H9 (cell line): Measurements from ENCODE around the gene NEK6. TPM values are rescaled to one million over a fixed set of nuclear protein-coding genes. Genes with fewer than 3 reads are reported as not detected.

Experiments used
- DNase-seq: peaks from one replicate; pipeline ENCODE4 v3.0.0-alpha.2; 2017
- H2AFZ ChIP-seq: one replicate; pipeline ENCODE4 v1.6.1; 2013; ENCODE audit warnings: mild to moderate bottlenecking, low read length, control low read depth, moderate library complexity
- H2AK5ac ChIP-seq: 2 replicates; pipeline ENCODE4 v1.6.1; 2013; ENCODE audit warnings: low read length, control low read depth, mixed read lengths; ENCODE audit not compliant: insufficient read length
- H2BK120ac ChIP-seq: one replicate; pipeline ENCODE4 v1.6.1; 2013; ENCODE audit warnings: low read depth, mild to moderate bottlenecking, low read length, control low read depth, inconsistent platforms; ENCODE audit not compliant: poor library complexity, severe bottlenecking
- H2BK12ac ChIP-seq: 2 replicates; pipeline ENCODE4 v1.6.1; 2013; ENCODE audit warnings: low read length, control low read depth, mixed read lengths, low read depth; ENCODE audit not compliant: insufficient read length
- H2BK15ac ChIP-seq: 2 replicates; pipeline ENCODE4 v1.6.1; 2013; ENCODE audit warnings: low read depth, low read length, control low read depth
- H2BK20ac ChIP-seq: one replicate; pipeline ENCODE4 v1.6.1; 2013; ENCODE audit warnings: low read depth, mild to moderate bottlenecking, low read length, control low read depth, inconsistent platforms; ENCODE audit not compliant: poor library complexity, severe bottlenecking
- H2BK5ac ChIP-seq: 2 replicates; pipeline ENCODE4 v1.6.1; 2013; ENCODE audit warnings: low read length, control low read depth, mixed read lengths; ENCODE audit not compliant: insufficient read length
- H3K14ac ChIP-seq: 2 replicates; pipeline ENCODE4 v1.6.1; 2013; ENCODE audit warnings: low read length, control low read depth; ENCODE audit not compliant: insufficient read depth
- H3K18ac ChIP-seq: 2 replicates; pipeline ENCODE4 v1.6.1; 2013; ENCODE audit warnings: low read depth, mild to moderate bottlenecking, mixed read lengths, low read length, control low read depth; ENCODE audit not compliant: insufficient read length
- H3K23ac ChIP-seq: 2 replicates; pipeline ENCODE4 v1.6.1; 2013; ENCODE audit warnings: low read length, control low read depth, mixed read lengths, low read depth; ENCODE audit not compliant: insufficient read length
- H3K23me2 ChIP-seq: 2 replicates; pipeline ENCODE4 v1.6.1; 2013; ENCODE audit warnings: low read depth, mild to moderate bottlenecking, mixed read lengths, low read length, control low read depth; ENCODE audit not compliant: insufficient read length, poor library complexity, severe bottlenecking
- H3K27ac ChIP-seq: 2 replicates; pipeline ENCODE4 v1.5.1; 2013; ENCODE audit warnings: low read length, control low read depth, mixed read lengths, low read depth; ENCODE audit not compliant: insufficient read length
- H3K27me3 ChIP-seq: 2 replicates; pipeline ENCODE4 v1.6.1; 2013; ENCODE audit warnings: low read length, control low read depth, inconsistent platforms; ENCODE audit not compliant: insufficient read depth
- H3K4ac ChIP-seq: 2 replicates; pipeline ENCODE4 v1.6.1; 2013; ENCODE audit warnings: low read depth, mild to moderate bottlenecking, control low read depth, inconsistent platforms, low read length, moderate library complexity
- H3K4me1 ChIP-seq: 2 replicates; pipeline ENCODE4 v1.6.1; 2013; ENCODE audit warnings: low read length, control low read depth, inconsistent platforms; ENCODE audit not compliant: insufficient read depth
- H3K4me2 ChIP-seq: 2 replicates; pipeline ENCODE4 v1.6.1; 2013; ENCODE audit warnings: low read length, control low read depth, mixed read lengths; ENCODE audit not compliant: insufficient read length, insufficient read depth
- H3K56ac ChIP-seq: 2 replicates; pipeline ENCODE4 v1.6.1; 2013; ENCODE audit warnings: low read depth, mild to moderate bottlenecking, mixed read lengths, low read length, control low read depth; ENCODE audit not compliant: insufficient read length
- H3K79me1 ChIP-seq: 2 replicates; pipeline ENCODE4 v1.6.1; 2013; ENCODE audit warnings: low read depth, mild to moderate bottlenecking, moderate library complexity, low read length, control low read depth, inconsistent platforms; ENCODE audit not compliant: insufficient read depth, poor library complexity, severe bottlenecking
- H3K79me2 ChIP-seq: 2 replicates; pipeline ENCODE4 v1.6.1; 2013; ENCODE audit warnings: low read length, control low read depth, inconsistent platforms; ENCODE audit not compliant: insufficient read depth
- H3K9ac ChIP-seq: 2 replicates; pipeline ENCODE4 v1.6.1; 2013; ENCODE audit warnings: low read length, control low read depth, mixed read lengths; ENCODE audit not compliant: insufficient read length; ENCODE audit errors: extremely low read depth
- H3K9me3 ChIP-seq: one replicate; pipeline ENCODE4 v1.6.1; 2013; ENCODE audit warnings: low read depth, low read length, inconsistent platforms; ENCODE audit not compliant: control insufficient read depth
- H3T11ph ChIP-seq: one replicate; pipeline ENCODE4 v1.6.1; 2013; ENCODE audit warnings: mild to moderate bottlenecking, low read length, control low read depth, inconsistent platforms
- H4K20me1 ChIP-seq: one replicate; pipeline ENCODE4 v1.6.1; 2013; ENCODE audit not compliant: control insufficient read depth, insufficient read length, insufficient read depth
- H4K5ac ChIP-seq: 2 replicates; pipeline ENCODE4 v1.6.1; 2013; ENCODE audit warnings: low read depth, mild to moderate bottlenecking, mixed read lengths, low read length, control low read depth; ENCODE audit not compliant: insufficient read length
- H4K8ac ChIP-seq: replicated peaks from 2 replicates; pipeline ENCODE4 v1.6.1; 2013; ENCODE audit warnings: low read length, control low read depth, mixed read lengths, low read depth; ENCODE audit not compliant: insufficient read length
- H4K91ac ChIP-seq: 2 replicates; pipeline ENCODE4 v1.6.1; 2013; ENCODE audit warnings: low read depth, mild to moderate bottlenecking, moderate library complexity, mixed read lengths, low read length, control low read depth; ENCODE audit not compliant: insufficient read length
- H3K27ac Mint-ChIP-seq, 3 experiments: 2 replicates in 2 of 3; 3 replicates in 1 of 3; pipeline ENCODE4 v1.8.0; 2020 to 2021; ENCODE audit warnings: mixed read lengths in 3 of 3, mild to moderate bottlenecking in 1 of 3, moderate library complexity in 1 of 3
- H3K27me3 Mint-ChIP-seq: 2 replicates; pipeline ENCODE4 v1.8.0; 2021; ENCODE audit warnings: low read depth, mild to moderate bottlenecking, moderate library complexity, mixed read lengths
- H3K36me3 Mint-ChIP-seq, 3 experiments: 2 replicates in 2 of 3; 3 replicates in 1 of 3; pipeline ENCODE4 v1.8.0; 2020 to 2021; ENCODE audit warnings: low read depth in 3 of 3, mixed read lengths in 3 of 3; ENCODE audit not compliant: insufficient read depth in 1 of 3
- H3K4me1 Mint-ChIP-seq, 2 experiments: 2 replicates each; pipeline ENCODE4 v1.8.0; 2020; ENCODE audit warnings: mixed read lengths in 2 of 2
- H3K4me3 Mint-ChIP-seq, 2 experiments: 2 replicates in 1 of 2; 3 replicates in 1 of 2; pipeline ENCODE4 v1.8.0; 2020 to 2021; ENCODE audit warnings: mild to moderate bottlenecking in 2 of 2, mixed read lengths in 2 of 2, moderate library complexity in 1 of 2
- H3K9me3 Mint-ChIP-seq, 2 experiments: 2 replicates in 1 of 2; 3 replicates in 1 of 2; pipeline ENCODE4 v1.8.0; 2020; ENCODE audit warnings: mild to moderate bottlenecking in 2 of 2, mixed read lengths in 2 of 2, moderate library complexity in 1 of 2
- WGBS: extraction: QIAGEN DNeasy Blood & Tissue Kit; methylation state at CpG from one replicate; pipeline ENCODE4 v1.1.7; 2013; ENCODE audit warnings: missing lambda C conversion rate, low lambda C conversion rate, mixed read lengths; ENCODE audit not compliant: insufficient read length; ENCODE audit errors: extremely low coverage; 5-methylcytosine and 5-hydroxymethylcytosine counted together
- total RNA-seq: library from RNA; stranded (reverse); gene quantifications from 2 replicates; pipeline ENCODE4 v1.2.1, GENCODE V29; 2021
- TF ChIP-seq, protein P1 (sequence below): fragments of 200-600 bp; sonication (generic); conservative IDR thresholded peaks from 3 replicates; pipeline ENCODE4 v1.8.0; 2021; ENCODE audit warnings: antibody characterized with exemption, mild to moderate bottlenecking

Gene NEK6
- total RNA-seq, 1 experiment from 2014 or later = 14.3 TPM

DNA sequence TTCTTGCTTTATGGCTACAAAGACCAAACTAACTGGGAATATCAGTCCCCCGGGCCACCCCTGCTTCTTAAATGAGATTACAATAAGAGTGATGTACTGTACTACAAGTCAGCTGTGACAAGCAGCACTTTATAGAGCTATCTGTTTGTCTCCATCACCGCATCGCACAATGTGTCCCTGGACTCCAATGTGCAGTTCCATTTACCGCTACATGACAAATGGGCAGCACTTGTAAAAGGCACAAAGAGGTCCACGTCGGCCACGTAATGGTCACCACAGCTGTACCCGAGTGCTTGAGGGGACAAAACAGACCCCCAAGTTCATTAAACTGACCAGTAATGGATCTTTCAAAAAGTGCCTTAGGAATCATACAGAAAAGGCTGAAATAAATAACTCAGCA lies 103.4 kb downstream of the NEK6 start:
- Histone ChIP-seq H2AFZ (no peak overlapping the region), H2BK15ac (no peak overlapping the region), H2BK5ac (no peak overlapping the region), H3K27ac (no peak overlapping the region), H2BK120ac (no peak overlapping the region), H4K91ac (no peak overlapping the region), H4K5ac (no peak overlapping the region), H3K27me3 (no peaks in the 10 kb centered on the region), H3K4me1 (0 out of 2 replicates have a peak, but pooled peaks cover 3% of the 10 kb centered on the region), H3K23me2 (no peaks in the 10 kb centered on the region), H3K9me3 (no peaks in the 10 kb centered on the region), H2BK12ac (no peak overlapping the region), H3K9ac (no peak overlapping the region), H3K79me2 (peaks cover 9% of the 10 kb centered on the region; the same call in 1 of the 2 replicates), H4K20me1 (no peaks in the 10 kb centered on the region), H3K79me1 (peaks cover 11% of the 10 kb centered on the region), H4K8ac (no peak overlapping the region), H3K14ac (no peak overlapping the region), H3K18ac (no peak overlapping the region), H2AK5ac (no peak overlapping the region), H3K56ac (no peak overlapping the region), H2BK20ac (no peak overlapping the region), H3K4me2 (no peak overlapping the region), H3K23ac (no peak overlapping the region), H3K4ac (no peak overlapping the region), H3T11ph (no peak overlapping the region)
- Mint-ChIP-seq H3K27me3 (no peaks in the 10 kb centered on the region), H3K4me3 (no peak overlapping the region), H3K36me3 (peaks cover 3 to 10% (median 7%) of the 10 kb centered on the region in 3 experiments; a peak in 6 of 7 replicates), H3K9me3 (no peaks in the 10 kb centered on the region), H3K4me1 (peaks cover 8 to 20% of the 10 kb centered on the region in 2 experiments; a peak in 3 of 4 replicates), H3K27ac (no peak overlapping the region)
- WGBS = no CpG with 5 or more reads among the region's 8 CpGs
- DNase-seq = no peak
- TF ChIP-seq, protein P1, sequence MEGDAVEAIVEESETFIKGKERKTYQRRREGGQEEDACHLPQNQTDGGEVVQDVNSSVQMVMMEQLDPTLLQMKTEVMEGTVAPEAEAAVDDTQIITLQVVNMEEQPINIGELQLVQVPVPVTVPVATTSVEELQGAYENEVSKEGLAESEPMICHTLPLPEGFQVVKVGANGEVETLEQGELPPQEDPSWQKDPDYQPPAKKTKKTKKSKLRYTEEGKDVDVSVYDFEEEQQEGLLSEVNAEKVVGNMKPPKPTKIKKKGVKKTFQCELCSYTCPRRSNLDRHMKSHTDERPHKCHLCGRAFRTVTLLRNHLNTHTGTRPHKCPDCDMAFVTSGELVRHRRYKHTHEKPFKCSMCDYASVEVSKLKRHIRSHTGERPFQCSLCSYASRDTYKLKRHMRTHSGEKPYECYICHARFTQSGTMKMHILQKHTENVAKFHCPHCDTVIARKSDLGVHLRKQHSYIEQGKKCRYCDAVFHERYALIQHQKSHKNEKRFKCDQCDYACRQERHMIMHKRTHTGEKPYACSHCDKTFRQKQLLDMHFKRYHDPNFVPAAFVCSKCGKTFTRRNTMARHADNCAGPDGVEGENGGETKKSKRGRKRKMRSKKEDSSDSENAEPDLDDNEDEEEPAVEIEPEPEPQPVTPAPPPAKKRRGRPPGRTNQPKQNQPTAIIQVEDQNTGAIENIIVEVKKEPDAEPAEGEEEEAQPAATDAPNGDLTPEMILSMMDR = no peak
